Neural cell (in vitro differentiated cells): ENCODE data around the gene IGF1R. TPM values are rescaled to one million over a fixed set of nuclear protein-coding genes. Genes with fewer than 3 reads are reported as not detected.

ENCODE experiments used
- H2AFZ ChIP-seq: fragments of 200-600, 300-800 bp; sonication (generic), shearing (Covaris generic); 2 replicates; pipeline ENCODE4 v1.6.0; 2014; ENCODE audit warnings: low read depth, mild to moderate bottlenecking, antibody characterized with exemption, low read length, moderate library complexity
- H3F3A ChIP-seq: fragments of 200-600 bp; shearing (Covaris generic); 2 replicates; pipeline ENCODE4 v1.6.1; 2016; ENCODE audit warnings: mild to moderate bottlenecking, moderate library complexity, mixed read lengths, antibody characterized with exemption, low read length; ENCODE audit not compliant: insufficient read depth, poor library complexity, severe bottlenecking
- H3K27ac ChIP-seq: fragments of 200-600, 300-800 bp; sonication (generic), shearing (Covaris generic); 2 replicates; pipeline ENCODE4 v1.5.1; 2014; ENCODE audit warnings: mild to moderate bottlenecking, low read length, moderate library complexity
- H3K27me3 ChIP-seq: fragments of 300-800, 200-600 bp; sonication (generic), shearing (Covaris generic); 2 replicates; pipeline ENCODE4 v1.6.0; 2014; ENCODE audit warnings: mild to moderate bottlenecking, low read depth, low read length, moderate library complexity; ENCODE audit not compliant: insufficient read depth
- H3K36me3 ChIP-seq: fragments of 300-800, 200-600 bp; sonication (generic), shearing (Covaris generic); 2 replicates; pipeline ENCODE4 v1.5.1; 2014; ENCODE audit warnings: mild to moderate bottlenecking, antibody characterized with exemption, low read length, moderate library complexity; ENCODE audit not compliant: insufficient read depth
- H3K4me2 ChIP-seq: fragments of 300-800, 200-600 bp; sonication (generic), shearing (Covaris generic); 2 replicates; pipeline ENCODE4 v1.6.0; 2014; ENCODE audit warnings: mild to moderate bottlenecking, low read length
- H3K4me3 ChIP-seq: fragments of 300-800, 200-600 bp; sonication (generic), shearing (Covaris generic); 2 replicates; pipeline ENCODE4 v1.5.1; 2014; ENCODE audit warnings: mild to moderate bottlenecking, low read length, moderate library complexity
- H3K79me2 ChIP-seq: fragments of 200-600 bp; shearing (Covaris generic); replicated peaks from 2 replicates; pipeline ENCODE4 v1.6.0; 2014; ENCODE audit warnings: mild to moderate bottlenecking, low read length, moderate library complexity; ENCODE audit not compliant: insufficient read depth
- H3K9ac ChIP-seq: fragments of 300-800, 200-600 bp; sonication (generic), shearing (Covaris generic); 2 replicates; pipeline ENCODE4 v1.6.1; 2016; ENCODE audit warnings: mild to moderate bottlenecking, low read length, mixed read lengths
- H3K9me2 ChIP-seq: fragments of 200-600 bp; shearing (Covaris generic); 2 replicates; pipeline ENCODE4 v1.6.1; 2016; ENCODE audit warnings: mild to moderate bottlenecking, low read length, mixed read lengths; ENCODE audit not compliant: insufficient read depth
- H3K9me3 ChIP-seq: fragments of 200-600, 300-800 bp; sonication (generic), shearing (Covaris generic); 2 replicates; pipeline ENCODE4 v1.6.1; 2016; ENCODE audit warnings: mild to moderate bottlenecking, mixed run types, low read length, moderate library complexity, mixed read lengths
- H4K20me1 ChIP-seq: fragments of 200-600 bp; shearing (Covaris generic); 2 replicates; pipeline ENCODE4 v1.6.1; 2016; ENCODE audit warnings: mild to moderate bottlenecking, mixed run types; ENCODE audit not compliant: insufficient read depth
- EP300 ChIP-seq: fragments of 450-650 bp; conservative IDR thresholded peaks from 2 replicates; pipeline ENCODE4 v1.6.1; 2014; ENCODE audit warnings: antibody characterized with exemption, mild to moderate bottlenecking, moderate library complexity; ENCODE audit not compliant: poor library complexity, severe bottlenecking
- EZH2 ChIP-seq: fragments of 200-600, 300-800 bp; shearing (Covaris generic), sonication (generic); IDR thresholded peaks from 2 replicates; pipeline ENCODE4 v1.6.1; 2014; ENCODE audit warnings: antibody characterized with exemption, low read length, borderline replicate concordance, mild to moderate bottlenecking; ENCODE audit not compliant: insufficient read depth, poor library complexity, severe bottlenecking
- MXI1 ChIP-seq: fragments of 450-650 bp; conservative IDR thresholded peaks from 2 replicates; pipeline ENCODE4 v1.6.1; 2014; ENCODE audit warnings: antibody characterized with exemption, mild to moderate bottlenecking; ENCODE audit not compliant: poor library complexity, severe bottlenecking
- POLR2AphosphoS5 ChIP-seq: IDR thresholded peaks from 2 replicates; pipeline ENCODE4 v1.6.1; 2012
- RAD21 ChIP-seq: fragments of 450-650 bp; conservative IDR thresholded peaks from 2 replicates; pipeline ENCODE4 v1.6.1; 2014; ENCODE audit warnings: antibody characterized with exemption, mild to moderate bottlenecking, moderate library complexity
- SMC3 ChIP-seq: fragments of 450-650 bp; conservative IDR thresholded peaks from 2 replicates; pipeline ENCODE4 v1.6.1; 2014; ENCODE audit warnings: antibody characterized with exemption, mild to moderate bottlenecking, moderate library complexity; ENCODE audit not compliant: poor library complexity
- TAF1 ChIP-seq: IDR thresholded peaks from 2 replicates; pipeline ENCODE4 v1.6.1; 2012; ENCODE audit warnings: low read depth
- polyA plus RNA-seq: library from polyadenylated mRNA; depleted of rRNA; stranded (reverse); fragments of >200 nt; gene quantifications from 2 replicates; pipeline ENCODE4 v1.2.3, GENCODE V29; 2014
- TF ChIP-seq, protein P1 (sequence below): IDR thresholded peaks from 2 replicates; pipeline ENCODE4 v1.6.1; 2012; ENCODE audit warnings: borderline replicate concordance
- TF ChIP-seq, protein P2 (sequence below): fragments of 450-650 bp; IDR thresholded peaks from 2 replicates; pipeline ENCODE4 v1.5.1; 2014; ENCODE audit warnings: antibody characterized with exemption, mild to moderate bottlenecking, moderate library complexity; ENCODE audit not compliant: poor library complexity, severe bottlenecking

The IGF1R gene
- polyA plus RNA-seq, 1 donor from 2014 or later: 10.9 TPM

DNA sequence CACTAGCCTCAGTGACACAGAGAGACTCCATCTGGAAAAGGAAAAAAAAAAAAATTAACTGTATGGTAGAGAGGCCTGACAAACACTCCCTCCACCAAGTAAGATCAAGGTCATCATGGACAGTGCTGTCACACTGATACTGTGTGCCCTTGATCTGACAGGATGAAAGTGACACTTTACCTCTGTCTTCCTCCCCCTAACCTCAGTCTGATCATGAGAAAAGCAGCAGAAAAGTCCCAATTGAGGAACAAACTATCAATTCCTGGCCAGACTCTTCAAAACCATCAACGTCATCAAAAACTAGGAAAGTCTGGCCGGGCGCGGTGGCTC lies 332.5 kb downstream of the IGF1R start:
- H3K9me3 ChIP-seq: no peaks in the 10 kb centered on the region
- H3K79me2 ChIP-seq: no peaks in the 10 kb centered on the region
- no peaks in the 10 kb centered on the region for H3F3A ChIP-seq
- no peak overlapping the region for H3K27ac ChIP-seq
- H2AFZ ChIP-seq: no peak overlapping the region
- no peaks in the 10 kb centered on the region for H3K9me2 ChIP-seq
- no peak overlapping the region for H3K4me2 ChIP-seq
- no peaks in the 10 kb centered on the region for H4K20me1 ChIP-seq
- no peaks in the 10 kb centered on the region for H3K36me3 ChIP-seq
- H3K4me3 ChIP-seq: no peak overlapping the region
- TF ChIP-seq, protein P1, sequence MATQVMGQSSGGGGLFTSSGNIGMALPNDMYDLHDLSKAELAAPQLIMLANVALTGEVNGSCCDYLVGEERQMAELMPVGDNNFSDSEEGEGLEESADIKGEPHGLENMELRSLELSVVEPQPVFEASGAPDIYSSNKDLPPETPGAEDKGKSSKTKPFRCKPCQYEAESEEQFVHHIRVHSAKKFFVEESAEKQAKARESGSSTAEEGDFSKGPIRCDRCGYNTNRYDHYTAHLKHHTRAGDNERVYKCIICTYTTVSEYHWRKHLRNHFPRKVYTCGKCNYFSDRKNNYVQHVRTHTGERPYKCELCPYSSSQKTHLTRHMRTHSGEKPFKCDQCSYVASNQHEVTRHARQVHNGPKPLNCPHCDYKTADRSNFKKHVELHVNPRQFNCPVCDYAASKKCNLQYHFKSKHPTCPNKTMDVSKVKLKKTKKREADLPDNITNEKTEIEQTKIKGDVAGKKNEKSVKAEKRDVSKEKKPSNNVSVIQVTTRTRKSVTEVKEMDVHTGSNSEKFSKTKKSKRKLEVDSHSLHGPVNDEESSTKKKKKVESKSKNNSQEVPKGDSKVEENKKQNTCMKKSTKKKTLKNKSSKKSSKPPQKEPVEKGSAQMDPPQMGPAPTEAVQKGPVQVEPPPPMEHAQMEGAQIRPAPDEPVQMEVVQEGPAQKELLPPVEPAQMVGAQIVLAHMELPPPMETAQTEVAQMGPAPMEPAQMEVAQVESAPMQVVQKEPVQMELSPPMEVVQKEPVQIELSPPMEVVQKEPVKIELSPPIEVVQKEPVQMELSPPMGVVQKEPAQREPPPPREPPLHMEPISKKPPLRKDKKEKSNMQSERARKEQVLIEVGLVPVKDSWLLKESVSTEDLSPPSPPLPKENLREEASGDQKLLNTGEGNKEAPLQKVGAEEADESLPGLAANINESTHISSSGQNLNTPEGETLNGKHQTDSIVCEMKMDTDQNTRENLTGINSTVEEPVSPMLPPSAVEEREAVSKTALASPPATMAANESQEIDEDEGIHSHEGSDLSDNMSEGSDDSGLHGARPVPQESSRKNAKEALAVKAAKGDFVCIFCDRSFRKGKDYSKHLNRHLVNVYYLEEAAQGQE: no peak
- TF ChIP-seq TAF1 (no peak), EZH2 (no peak), RAD21 (no peak), EP300 (no peak), POLR2AphosphoS5 (no peak), MXI1 (no peak), SMC3 (no peak)
- TF ChIP-seq, protein P2, sequence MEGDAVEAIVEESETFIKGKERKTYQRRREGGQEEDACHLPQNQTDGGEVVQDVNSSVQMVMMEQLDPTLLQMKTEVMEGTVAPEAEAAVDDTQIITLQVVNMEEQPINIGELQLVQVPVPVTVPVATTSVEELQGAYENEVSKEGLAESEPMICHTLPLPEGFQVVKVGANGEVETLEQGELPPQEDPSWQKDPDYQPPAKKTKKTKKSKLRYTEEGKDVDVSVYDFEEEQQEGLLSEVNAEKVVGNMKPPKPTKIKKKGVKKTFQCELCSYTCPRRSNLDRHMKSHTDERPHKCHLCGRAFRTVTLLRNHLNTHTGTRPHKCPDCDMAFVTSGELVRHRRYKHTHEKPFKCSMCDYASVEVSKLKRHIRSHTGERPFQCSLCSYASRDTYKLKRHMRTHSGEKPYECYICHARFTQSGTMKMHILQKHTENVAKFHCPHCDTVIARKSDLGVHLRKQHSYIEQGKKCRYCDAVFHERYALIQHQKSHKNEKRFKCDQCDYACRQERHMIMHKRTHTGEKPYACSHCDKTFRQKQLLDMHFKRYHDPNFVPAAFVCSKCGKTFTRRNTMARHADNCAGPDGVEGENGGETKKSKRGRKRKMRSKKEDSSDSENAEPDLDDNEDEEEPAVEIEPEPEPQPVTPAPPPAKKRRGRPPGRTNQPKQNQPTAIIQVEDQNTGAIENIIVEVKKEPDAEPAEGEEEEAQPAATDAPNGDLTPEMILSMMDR: no peak
- H3K27me3 ChIP-seq: no peaks in the 10 kb centered on the region
- no peak overlapping the region for H3K9ac ChIP-seq

DNA sequence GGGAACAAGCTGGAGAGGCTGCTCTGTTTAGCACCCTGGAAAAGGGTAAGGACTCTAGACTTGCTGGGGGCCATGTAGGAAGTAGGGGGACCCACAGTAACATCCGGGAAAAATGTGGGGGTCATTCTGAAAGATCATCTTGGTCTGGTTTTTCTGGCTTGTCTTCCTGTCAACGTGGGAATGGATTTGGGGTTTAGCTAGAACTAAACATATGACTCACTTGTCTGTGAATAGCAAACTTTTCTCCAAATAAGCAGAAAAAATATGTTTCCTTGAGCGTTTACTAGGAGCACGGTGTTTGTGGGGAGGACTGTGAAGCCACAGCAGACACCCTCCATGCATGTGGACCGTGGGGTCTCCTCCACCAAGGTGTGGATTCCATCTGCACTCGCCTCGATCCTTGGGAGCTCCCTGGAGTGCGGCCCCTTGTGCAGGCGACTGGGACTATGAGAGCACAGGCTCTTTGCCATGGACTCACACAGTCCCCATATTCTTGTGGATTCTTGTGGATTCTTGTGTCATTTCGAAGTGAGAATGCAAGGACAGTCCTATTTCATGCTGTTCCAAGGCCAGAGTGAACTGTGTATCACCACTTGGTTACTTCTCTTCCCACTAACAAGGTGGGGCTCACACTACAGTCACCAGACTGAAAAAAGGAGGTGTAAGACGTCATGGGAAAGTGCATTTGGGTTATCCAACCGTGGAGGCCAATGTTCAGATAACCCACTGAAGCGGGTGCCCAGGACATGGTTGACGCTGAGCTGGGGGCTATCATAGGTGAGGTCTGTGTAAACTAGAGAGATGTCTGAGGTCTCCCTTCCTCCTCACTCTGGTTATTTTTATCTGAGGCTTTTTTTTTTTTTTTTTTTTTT lies 333.7 kb downstream of the IGF1R start:
- Histone ChIP-seq H3K4me2 (no peak overlapping the region), H3K9me3 (no peaks in the 10 kb centered on the region), H2AFZ (no peak overlapping the region), H3K9me2 (no peaks in the 10 kb centered on the region), H3K4me3 (no peak overlapping the region), H4K20me1 (no peaks in the 10 kb centered on the region), H3F3A (no peaks in the 10 kb centered on the region), H3K9ac (no peak overlapping the region), H3K27me3 (no peaks in the 10 kb centered on the region), H3K27ac (no peak overlapping the region), H3K36me3 (no peaks in the 10 kb centered on the region), H3K79me2 (no peaks in the 10 kb centered on the region)
- no peak for TF ChIP-seq EZH2
- TF ChIP-seq TAF1: no peak
- no peak for TF ChIP-seq EP300
- TF ChIP-seq POLR2AphosphoS5: no peak
- TF ChIP-seq MXI1: no peak
- TF ChIP-seq, protein P2: no peak
- TF ChIP-seq RAD21: no peak
- TF ChIP-seq, protein P1: no peak
- no peak for TF ChIP-seq SMC3
